Stimulated activated CD4-positive, alpha-beta T cell treated with anti-CD3 and anti-CD28 coated beads, Interleukin-12 subunit alpha, Interleukin-12 subunit beta, amount 100 ng/mL, for 24 hours (primary cell): ENCODE measurements around the gene FADS3.

Experiments
- DNase-seq, 2 experiments: peaks; one replicate each; pipeline ENCODE4 v3.0.0-alpha.2; 2020; ENCODE audit warnings: low read depth in 2 of 2

The FADS3 gene

GRCh38 chr11:61913699-61914395 lies 22.5 kb upstream of the FADS3 start:
- no peak for DNase-seq

GRCh38 chr11:61912991-61913698 lies 21.8 kb upstream of the FADS3 start:
- no peak for DNase-seq

DNA sequence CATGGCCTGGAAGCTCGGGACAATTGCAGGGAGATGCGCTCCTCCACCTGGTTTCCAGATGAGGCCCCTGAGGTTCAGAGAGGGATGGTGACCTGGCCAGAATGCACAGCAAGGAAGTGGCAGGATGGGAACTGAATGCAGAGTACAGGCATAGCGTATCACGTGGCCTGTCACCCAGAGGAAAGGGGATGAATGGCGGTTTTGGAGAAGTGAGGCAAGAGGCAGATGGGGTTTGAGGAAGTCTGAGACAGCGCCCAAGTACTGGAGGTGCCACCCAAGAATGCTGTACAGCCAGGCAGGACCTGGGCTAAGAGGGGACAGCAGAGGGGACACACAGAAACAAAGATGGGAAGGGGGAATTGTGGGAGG lies 21.2 kb upstream of the FADS3 start:
- DNase-seq, result no peak

GRCh38 chr11:61911701-61912529 lies 20.6 kb upstream of the FADS3 start:
- no peak for DNase-seq

- DNase-seq, result no peak
Measured at GRCh38 chr11:61911128-61911700, 19.9 kb upstream of the FADS3 start.

- DNase-seq, result no peak
Measured at GRCh38 chr11:61910187-61911127, 19.1 kb upstream of the FADS3 start.

DNA sequence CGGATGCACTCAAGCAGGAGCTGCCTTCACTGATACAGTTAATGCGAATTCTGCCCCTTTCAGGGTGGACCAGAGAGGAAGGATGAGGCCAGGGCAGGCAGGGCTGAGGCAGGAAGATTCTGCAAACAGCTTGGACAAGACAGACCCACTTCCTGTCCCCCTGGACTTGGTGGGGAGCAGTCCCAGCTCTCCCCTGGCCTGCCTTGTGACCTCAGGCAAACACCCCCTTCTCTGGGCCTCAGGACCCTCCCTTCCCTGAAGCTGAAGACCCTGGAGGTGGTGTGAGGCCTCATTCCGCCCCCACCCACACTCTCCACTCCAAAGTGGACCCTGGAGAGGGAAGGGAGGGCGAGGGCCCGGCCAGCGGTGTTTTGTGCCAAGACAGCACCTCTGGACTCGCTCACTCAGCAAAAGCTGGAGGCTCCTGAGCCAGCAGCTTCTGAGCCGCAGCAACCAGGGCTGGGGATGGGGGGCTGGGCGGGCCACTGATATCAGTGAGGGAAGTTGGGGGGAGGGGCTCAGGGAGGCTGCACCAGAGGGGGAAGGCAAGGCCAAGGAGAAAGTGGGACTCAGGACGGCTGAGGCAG lies 17.5 kb upstream of the FADS3 start:
- DNase-seq, result no peak

- no peak for DNase-seq
Measured at GRCh38 chr11:61907871-61908729, 16.8 kb upstream of the FADS3 start.

DNA sequence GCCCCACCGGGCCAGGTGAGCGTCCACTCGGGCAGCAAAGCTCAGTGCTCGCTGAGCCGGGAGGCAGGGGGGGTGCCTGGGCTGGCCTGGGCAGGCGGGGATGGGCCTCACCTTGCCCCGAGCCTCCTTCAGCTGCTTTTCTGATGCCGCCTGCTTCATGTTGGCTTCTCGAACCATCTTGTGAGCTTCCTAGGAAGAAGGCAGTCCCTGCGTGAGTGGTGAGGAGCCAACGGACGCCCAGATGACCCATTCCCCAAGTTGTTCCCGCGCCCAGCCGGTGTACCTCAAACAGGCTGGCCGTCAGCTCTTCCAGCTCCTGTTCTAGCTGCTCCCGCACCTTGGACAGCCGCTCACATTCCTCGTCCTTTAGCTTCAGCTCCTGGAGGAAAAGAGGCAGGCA lies 15.9 kb upstream of the FADS3 start:
- DNase-seq, result no peak

- no peak for DNase-seq
Measured at GRCh38 chr11:61906522-61906909, 15.2 kb upstream of the FADS3 start.

DNA sequence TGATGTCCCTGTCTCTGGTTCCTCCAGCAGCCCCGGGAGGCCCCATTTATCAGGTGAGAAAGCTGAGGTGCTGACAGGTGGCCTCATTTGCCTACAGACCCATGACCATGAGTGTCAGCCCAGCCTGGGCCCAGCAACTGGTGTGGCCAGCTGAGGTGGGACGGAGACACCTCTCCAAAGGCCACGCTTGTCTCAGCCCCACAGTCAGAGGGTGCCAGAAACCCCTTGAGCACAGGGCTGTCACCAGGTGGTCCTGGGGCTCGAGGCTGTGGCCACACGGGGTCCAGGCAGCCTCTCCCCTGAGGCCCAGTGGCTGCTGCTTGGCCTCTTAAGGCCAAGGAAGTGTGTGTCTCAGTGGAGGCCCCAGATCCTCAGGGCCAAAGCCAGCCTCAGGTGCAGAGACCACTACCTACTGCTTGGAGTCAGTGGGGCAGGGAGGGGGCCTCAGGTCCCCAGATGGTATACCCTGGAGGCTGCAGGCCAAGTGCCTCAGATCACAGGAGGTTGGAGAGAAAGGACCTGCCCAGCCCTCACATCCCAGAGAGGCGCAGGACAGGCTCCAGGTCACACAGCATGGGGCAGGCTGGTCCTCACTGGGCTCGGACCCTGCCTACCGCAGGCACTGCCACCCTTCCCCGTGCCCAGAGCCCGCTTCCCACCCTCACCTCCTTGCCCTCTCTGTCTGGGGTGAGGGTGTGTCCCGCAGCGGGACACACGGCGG lies 14.6 kb upstream of the FADS3 start:
- no peak for DNase-seq

GRCh38 chr11:61905067-61905696 lies 13.8 kb upstream of the FADS3 start:
- DNase-seq, result no peak

DNA sequence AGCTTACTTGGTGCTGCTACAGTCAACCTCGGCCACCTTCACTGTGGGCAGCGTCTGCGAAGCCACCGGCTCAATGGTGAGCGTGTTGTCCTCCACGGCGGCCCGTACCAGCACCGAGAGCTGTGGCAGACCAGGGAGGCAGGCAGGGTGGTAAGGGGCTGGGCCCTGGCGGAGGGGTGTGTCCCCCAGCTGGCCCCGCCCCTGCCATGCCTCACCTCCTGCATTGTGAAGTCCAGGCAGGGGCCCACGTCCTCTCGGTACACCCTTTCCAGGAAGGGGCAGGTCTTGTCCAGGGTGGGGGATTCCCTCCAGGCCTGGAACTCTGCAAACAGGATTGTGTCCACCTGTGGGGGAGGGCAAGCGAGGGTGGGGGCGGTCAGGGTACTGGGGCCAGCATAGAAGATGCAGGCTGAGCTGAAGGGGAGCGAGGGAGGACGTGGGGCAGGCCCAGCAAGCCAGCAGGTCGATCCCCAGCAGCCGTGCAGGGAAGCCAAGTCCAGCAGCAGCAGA lies 13.2 kb upstream of the FADS3 start:
- DNase-seq, result no peak

DNA sequence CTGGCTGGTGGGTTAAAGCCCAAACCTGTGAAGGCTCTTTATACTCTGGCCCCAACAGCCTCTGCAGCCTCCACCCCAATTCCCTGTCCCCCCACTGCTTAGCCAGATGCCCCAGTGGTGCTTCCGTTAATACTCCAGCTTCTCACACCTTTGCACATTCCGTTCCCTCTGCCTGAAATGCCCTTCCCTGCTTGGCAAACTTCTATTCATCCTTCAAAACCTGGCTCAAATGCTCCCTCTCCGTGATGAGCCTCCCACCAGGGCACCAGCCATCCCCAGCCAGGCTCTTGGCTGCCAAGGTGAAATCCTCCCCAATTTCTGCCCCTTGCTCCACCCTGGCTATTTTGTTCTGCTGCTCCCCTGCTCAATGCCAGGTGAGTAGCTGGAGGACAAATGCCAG lies 12.5 kb upstream of the FADS3 start:
- no peak for DNase-seq

DNA sequence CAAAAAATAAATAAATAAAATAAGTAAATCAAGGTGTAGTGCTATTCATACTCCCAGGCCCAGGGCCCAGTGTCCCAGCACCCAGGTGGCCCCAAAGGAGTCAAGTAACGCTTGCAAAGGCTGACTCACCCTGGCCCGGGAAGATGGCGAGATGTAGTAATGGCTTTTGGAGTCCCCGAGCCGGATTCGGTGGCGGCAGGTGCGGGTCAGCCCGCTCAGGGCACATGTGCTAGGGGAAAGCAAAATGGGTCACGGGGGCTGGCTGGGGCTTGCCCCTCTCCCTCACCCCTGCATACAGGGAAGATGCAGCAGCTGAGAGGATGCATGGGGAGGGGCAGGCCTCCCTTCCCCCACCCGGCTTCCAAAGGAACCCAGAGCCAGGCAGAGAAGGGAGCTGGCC lies 11.0 kb upstream of the FADS3 start:
- DNase-seq, result no peak

GRCh38 chr11:61901397-61901796 lies 10.1 kb upstream of the FADS3 start:
- DNase-seq, result no peak

DNA sequence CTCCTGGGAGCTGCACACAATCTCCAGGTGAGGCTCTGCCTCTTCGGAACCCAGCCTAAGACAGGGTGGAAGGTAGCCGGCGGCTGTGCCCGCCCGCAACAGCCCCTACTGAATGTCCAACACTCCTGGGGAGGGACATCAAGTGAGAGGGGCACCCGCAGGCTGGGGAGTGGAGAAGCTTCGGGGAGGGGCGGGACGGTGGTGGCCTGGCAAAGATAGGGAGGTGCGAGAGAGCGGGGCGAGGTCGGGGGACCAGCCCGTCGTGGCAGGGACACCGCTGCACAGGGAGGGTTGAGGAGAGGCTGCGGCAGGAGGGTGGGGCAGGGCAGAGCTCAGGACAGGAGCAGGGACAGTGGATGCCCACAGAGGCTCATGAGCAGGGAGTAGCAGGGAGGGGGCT lies 8.9 kb upstream of the FADS3 start:
- DNase-seq, result no peak

DNA sequence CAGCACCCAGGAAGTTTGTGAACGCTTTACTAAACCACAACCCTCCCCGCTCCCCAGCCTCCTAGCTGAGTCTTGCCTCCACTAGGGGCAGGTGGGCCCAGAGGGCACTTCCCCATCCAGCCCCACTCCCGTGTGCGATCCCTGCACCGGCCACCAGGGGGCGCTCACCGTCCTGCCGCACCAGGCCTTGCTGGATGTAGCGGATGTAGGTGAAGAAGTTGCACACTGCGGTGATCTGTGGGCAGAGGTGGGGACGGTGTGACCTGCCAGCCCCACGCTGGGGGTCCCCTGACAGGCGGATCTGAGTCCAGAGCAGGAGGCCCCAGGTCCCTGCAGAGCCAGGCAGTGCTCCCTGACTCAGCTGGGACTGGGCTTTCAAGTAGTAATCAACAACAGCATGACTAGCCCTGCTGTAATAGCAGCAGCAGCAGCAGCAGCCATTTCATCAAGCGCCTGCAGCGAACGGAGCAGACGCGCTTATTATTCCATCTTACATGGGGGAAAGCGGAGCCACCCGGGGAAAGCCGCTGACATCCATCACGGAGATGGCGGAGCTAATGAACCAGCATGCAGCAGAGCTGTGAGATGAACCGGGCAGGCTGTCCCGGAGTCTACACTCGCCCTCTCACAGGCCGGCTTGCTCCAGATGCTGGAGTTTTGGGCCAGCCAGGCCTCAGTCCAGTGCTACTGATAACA lies 7.9 kb upstream of the FADS3 start:
- peak; percentile 79 to 89 for DNase-seq
